ENCODE measurements around the gene CTNNA3.

DNA sequence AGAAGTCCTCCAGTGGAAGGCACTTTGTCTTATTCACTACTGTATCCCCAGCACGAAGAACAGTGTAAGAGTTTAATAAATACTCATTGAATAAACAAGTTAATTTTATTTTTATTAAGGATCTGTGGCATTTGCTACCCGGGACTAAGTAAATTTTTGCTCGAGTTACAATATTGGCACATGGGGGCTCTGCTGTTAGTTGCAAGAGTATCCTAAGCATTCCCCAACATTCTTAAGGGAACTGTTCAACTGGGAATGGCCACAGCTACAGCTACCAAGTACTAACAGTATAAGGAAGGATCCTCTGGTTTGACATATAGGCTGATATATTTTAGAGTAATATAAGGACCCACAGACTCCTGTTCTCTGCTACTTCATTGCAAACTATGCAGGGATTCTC lies 778.9 kb downstream of the CTNNA3 start:
- TF ChIP-seq, protein P1, sequence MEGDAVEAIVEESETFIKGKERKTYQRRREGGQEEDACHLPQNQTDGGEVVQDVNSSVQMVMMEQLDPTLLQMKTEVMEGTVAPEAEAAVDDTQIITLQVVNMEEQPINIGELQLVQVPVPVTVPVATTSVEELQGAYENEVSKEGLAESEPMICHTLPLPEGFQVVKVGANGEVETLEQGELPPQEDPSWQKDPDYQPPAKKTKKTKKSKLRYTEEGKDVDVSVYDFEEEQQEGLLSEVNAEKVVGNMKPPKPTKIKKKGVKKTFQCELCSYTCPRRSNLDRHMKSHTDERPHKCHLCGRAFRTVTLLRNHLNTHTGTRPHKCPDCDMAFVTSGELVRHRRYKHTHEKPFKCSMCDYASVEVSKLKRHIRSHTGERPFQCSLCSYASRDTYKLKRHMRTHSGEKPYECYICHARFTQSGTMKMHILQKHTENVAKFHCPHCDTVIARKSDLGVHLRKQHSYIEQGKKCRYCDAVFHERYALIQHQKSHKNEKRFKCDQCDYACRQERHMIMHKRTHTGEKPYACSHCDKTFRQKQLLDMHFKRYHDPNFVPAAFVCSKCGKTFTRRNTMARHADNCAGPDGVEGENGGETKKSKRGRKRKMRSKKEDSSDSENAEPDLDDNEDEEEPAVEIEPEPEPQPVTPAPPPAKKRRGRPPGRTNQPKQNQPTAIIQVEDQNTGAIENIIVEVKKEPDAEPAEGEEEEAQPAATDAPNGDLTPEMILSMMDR (IDR thresholded peaks at IDR 0.05): no peak
- no peak for TF ChIP-seq POLR2A (IDR thresholded peaks at IDR 0.05)
